MCF 10A (cell line): Measurements from ENCODE around the gene ALDH7A1. TPM values are rescaled to one million over a fixed set of nuclear protein-coding genes. Genes with fewer than 3 reads are reported as not detected.

ENCODE experiments used
- BruUV-seq: library from RNA; stranded (reverse); fragments of 400-500 nt; replicated peaks from 2 replicates; lab custom pipeline; 2021; lab: Mats Ljungman, UMichigan
- CTCF ChIA-PET: fragments of 300-600 bp; sonication (Branson Sonifier 250); formaldehyde crosslinking; extraction: SDS; loops from one replicate; lab custom pipeline; 2021; ENCODE audit warnings: antibody characterized with exemption, inconsistent platforms; lab: Yijun Ruan, JAX
- POLR2A ChIA-PET: fragments of 300-600, 350-650 bp; sonication (Branson Sonifier 250); formaldehyde crosslinking; extraction: SDS; loops from one replicate; lab custom pipeline; 2020; ENCODE audit warnings: antibody characterized with exemption, inconsistent platforms; lab: Yijun Ruan, JAX
- DNase-seq: peaks from one replicate; pipeline ENCODE4 v3.0.0-alpha.2; 2018; ENCODE audit not compliant: unreplicated experiment
- H3K27ac Mint-ChIP-seq: one replicate; pipeline ENCODE4 v1.8.0; 2022; ENCODE audit warnings: mild to moderate bottlenecking, low read depth, mixed read lengths; ENCODE audit not compliant: unreplicated experiment
- H3K27me3 Mint-ChIP-seq: one replicate; pipeline ENCODE4 v1.8.0; 2022; ENCODE audit warnings: mixed read lengths; ENCODE audit not compliant: insufficient read depth, unreplicated experiment
- H3K36me3 Mint-ChIP-seq: one replicate; pipeline ENCODE4 v1.8.0; 2022; ENCODE audit warnings: mild to moderate bottlenecking, moderate library complexity, mixed read lengths; ENCODE audit not compliant: insufficient read depth, unreplicated experiment
- H3K4me1 Mint-ChIP-seq: one replicate; pipeline ENCODE4 v1.8.0; 2022; ENCODE audit warnings: mixed read lengths; ENCODE audit not compliant: insufficient read depth, unreplicated experiment
- H3K4me3 Mint-ChIP-seq: one replicate; pipeline ENCODE4 v1.8.0; 2022; ENCODE audit warnings: mild to moderate bottlenecking, moderate library complexity, mixed read lengths; ENCODE audit not compliant: unreplicated experiment
- H3K9me3 Mint-ChIP-seq: one replicate; pipeline ENCODE4 v1.8.0; 2022; ENCODE audit warnings: mixed read lengths; ENCODE audit not compliant: unreplicated experiment
- CTCF ChIP-seq: fragments of 200-600 bp; IDR thresholded peaks from one replicate; pipeline ENCODE4 v1.8.0; 2022; ENCODE audit warnings: antibody characterized with exemption, mild to moderate bottlenecking; ENCODE audit not compliant: unreplicated experiment
- intact Hi-C: fragments of 100-400 bp; cut with micrococcal nuclease; formaldehyde crosslinking; loops from 2 replicates; pipeline ENCODE4 v1.14.1; 2022
- total RNA-seq: library from RNA; stranded (reverse); gene quantifications from 2 replicates; pipeline ENCODE4 v1.2.3, GENCODE V29; 2022

Gene ALDH7A1
- total RNA-seq, 1 experiment from 2014 or later: 89.1 TPM

- Mint-ChIP-seq H3K36me3 (no peaks in the 10 kb centered on the region), H3K27ac (no peak overlapping the region), H3K4me1 (peaks cover 23% of the 10 kb centered on the region), H3K9me3 (no peaks in the 10 kb centered on the region), H3K27me3 (no peaks in the 10 kb centered on the region), H3K4me3 (no peak overlapping the region)
- no peak for DNase-seq
- CTCF ChIA-PET: interaction anchor here (2.3 kb wide), 1 partner anchor 13 kb away, joined by 27 read pairs; no protein-coding TSS in a partner anchor
- intact Hi-C loops: no loop called here
- POLR2A ChIA-PET: no interaction called here
- no peak for TF ChIP-seq CTCF
- no TSS peak for BruUV-seq
These were observed 81.3 kb downstream of the ALDH7A1 start for GRCh38 chr5:126513703-126514102.

GRCh38 chr5:126513302-126513701 is 81.7 kb downstream of the ALDH7A1 start:
- ChIA-PET CTCF (interaction anchor here (1.2 to 2.3 kb wide), 2 partner anchors 13 to 19 kb away, joined by 3 to 27 read pairs; no protein-coding TSS in a partner anchor), POLR2A (interaction anchor here (1.6 kb wide), 1 partner anchor 14 kb away, joined by 8 read pairs; no protein-coding TSS in a partner anchor)
- Mint-ChIP-seq H3K4me1 (peaks cover 26% of the 10 kb centered on the region), H3K4me3 (no peak overlapping the region), H3K36me3 (no peaks in the 10 kb centered on the region), H3K27ac (no peak overlapping the region), H3K27me3 (no peaks in the 10 kb centered on the region), H3K9me3 (no peaks in the 10 kb centered on the region)
- no peak for DNase-seq
- intact Hi-C loops: no loop called here
- no TSS peak for BruUV-seq
- TF ChIP-seq CTCF: no peak

- ChIA-PET CTCF (interaction anchor here (0.6 to 2.3 kb wide), 3 partner anchors 12 to 18 kb away, joined by 3 to 27 read pairs (median 3); no protein-coding TSS in a partner anchor), POLR2A (interaction anchor here (1.0 to 1.6 kb wide), 2 partner anchors 13 to 19 kb away, joined by 3 to 8 read pairs; no protein-coding TSS in a partner anchor)
- DNase-seq: no peak
- no peak for TF ChIP-seq CTCF
- no peak overlapping the region for H3K4me3 Mint-ChIP-seq
- intact Hi-C loops: no loop called here
- no peaks in the 10 kb centered on the region for H3K27me3 Mint-ChIP-seq
- H3K9me3 Mint-ChIP-seq: no peaks in the 10 kb centered on the region
- H3K36me3 Mint-ChIP-seq: no peaks in the 10 kb centered on the region
- peaks cover 26% of the 10 kb centered on the region for H3K4me1 Mint-ChIP-seq
- no peak overlapping the region for H3K27ac Mint-ChIP-seq
- BruUV-seq: no TSS peak
These were observed 82.6 kb downstream of the ALDH7A1 start for GRCh38 chr5:126512451-126512850.

GRCh38 chr5:126511961-126512360 is 83.1 kb downstream of the ALDH7A1 start:
- POLR2A ChIA-PET: interaction anchor here (1.0 to 1.6 kb wide), 2 partner anchors 13 to 19 kb away, joined by 3 to 8 read pairs; no protein-coding TSS in a partner anchor
- no peak for DNase-seq
- H3K36me3 Mint-ChIP-seq: no peaks in the 10 kb centered on the region
- TF ChIP-seq CTCF: no peak
- no peak overlapping the region for H3K27ac Mint-ChIP-seq
- BruUV-seq: no TSS peak
- intact Hi-C loops: no loop called here
- H3K4me3 Mint-ChIP-seq: no peak overlapping the region
- no peaks in the 10 kb centered on the region for H3K27me3 Mint-ChIP-seq
- no peaks in the 10 kb centered on the region for H3K9me3 Mint-ChIP-seq
- CTCF ChIA-PET: interaction anchor here (0.6 to 2.3 kb wide), 2 partner anchors 12 to 14 kb away, joined by 3 to 27 read pairs; no protein-coding TSS in a partner anchor
- peaks cover 26% of the 10 kb centered on the region for H3K4me1 Mint-ChIP-seq
